Lower leg skin (tissue), 3 donors: ENCODE measurements around the gene ELAPOR1.

Source experiments
- CTCF ChIP-seq, 3 donors: fragments of 450-650 bp; IDR thresholded peaks; one replicate each; pipeline ENCODE4 v1.5.1; 2016; ENCODE audit warnings: antibody characterized with exemption in 3 of 3, mild to moderate bottlenecking in 3 of 3, moderate library complexity in 2 of 3
- POLR2A ChIP-seq, 2 donors: fragments of 450-650 bp; IDR thresholded peaks; one replicate each; pipeline ENCODE4 v1.6.1; 2016 to 2017; ENCODE audit warnings: antibody characterized with exemption in 2 of 2, mild to moderate bottlenecking in 1 of 2, moderate library complexity in 1 of 2

- TF ChIP-seq POLR2A (IDR thresholded peaks at IDR 0.05) (no peak), CTCF (IDR thresholded peaks at IDR 0.05) (no peak)
These were observed 34.7 kb upstream of the ELAPOR1 start for GRCh38 chr1:109079240-109079622.
